Right lobe of liver (tissue), 4 donors: Measurements from ENCODE around the gene ASB2.

Source experiments
- CTCF ChIP-seq, 4 donors: fragments of 200-600 bp in 3 of 4; fragments of 450-650 bp in 1 of 4; IDR thresholded peaks; one replicate each; pipeline versions ENCODE4 v1.5.1 to v1.8.0; 2016 to 2022; ENCODE audit warnings: antibody characterized with exemption in 4 of 4, mild to moderate bottlenecking in 2 of 4
- POLR2A ChIP-seq: fragments of 450-650 bp; IDR thresholded peaks from one replicate; pipeline ENCODE4 v1.6.1; 2017; ENCODE audit warnings: antibody characterized with exemption, mild to moderate bottlenecking
- donor health status: DM: no; HTN: no; CAD: no.
- donor health status: DM: no; HTN: no; CAD: no.
- donor health status: DM: no; HTN: yes; CAD: no.

- TF ChIP-seq CTCF (IDR thresholded peaks at IDR 0.05) = no peak
- TF ChIP-seq POLR2A = no peak
These were observed 19.6 kb downstream of the ASB2 start for GRCh38 chr14:93956514-93957332.
